Uterus (tissue), 4 donors: ENCODE measurements around the gene EXOSC9. TPM values are rescaled to one million over a fixed set of nuclear protein-coding genes. Genes with fewer than 3 reads are reported as not detected.

Experiments used
- DNase-seq, 2 donors: peaks; one replicate each; pipeline ENCODE4 v3.0.0-alpha.2; 2019 to 2020
- H3K27ac ChIP-seq, 2 donors: fragments of 200-600 bp; sonication (generic); 1 replicate in 1 of 2; 2 replicates in 1 of 2; pipeline ENCODE4 v1.5.1; 2016 to 2018
- H3K27me3 ChIP-seq, 2 donors: fragments of 200-600 bp; sonication (generic); one replicate each; pipeline ENCODE4 v1.5.1; 2018 to 2019; ENCODE audit warnings: control low read depth in 1 of 2
- H3K36me3 ChIP-seq, 2 donors: fragments of 200-600 bp; sonication (generic); one replicate each; pipeline ENCODE4 v1.5.1; 2019; ENCODE audit warnings: control low read depth in 1 of 2
- H3K4me1 ChIP-seq, 2 donors: fragments of 200-600 bp; sonication (generic); one replicate each; pipeline ENCODE4 v1.5.1; 2018 to 2019; ENCODE audit warnings: control low read depth in 1 of 2
- H3K4me3 ChIP-seq, 2 donors: fragments of 200-600 bp; sonication (generic); 1 replicate in 1 of 2; 2 replicates in 1 of 2; pipeline ENCODE4 v1.5.1; 2018 to 2019; ENCODE audit warnings: mild to moderate bottlenecking in 1 of 2
- H3K9me3 ChIP-seq, 2 donors: fragments of 200-600 bp; sonication (generic); one replicate each; pipeline ENCODE4 v1.5.1; 2019; ENCODE audit warnings: control low read depth in 1 of 2
- CTCF ChIP-seq, 4 experiments: fragments of 200-600 bp in 2 of 4; fragments of 450-650 bp in 2 of 4; sonication (generic) in 2 of 4; IDR thresholded peaks; one replicate each; pipeline ENCODE4 v1.5.1; 2016 to 2019; ENCODE audit warnings: antibody characterized with exemption in 4 of 4, mild to moderate bottlenecking in 2 of 4, moderate library complexity in 1 of 4
- POLR2A ChIP-seq, 2 donors: fragments of 450-650 bp; IDR thresholded peaks; one replicate each; pipeline ENCODE4 v1.6.1; 2016; ENCODE audit warnings: antibody characterized with exemption in 2 of 2, mild to moderate bottlenecking in 1 of 2, moderate library complexity in 1 of 2
- intact Hi-C: fragments of 100-400 bp; cut with DNase I; formaldehyde crosslinking; loops from one replicate; pipeline ENCODE4 v1.15.1; 2023; ENCODE audit warnings: low total_unique reads
- total RNA-seq, 4 donors: library from RNA; depleted of rRNA in 3 of 4; stranded (reverse); fragments of >200 nt in 3 of 4; gene quantifications; one replicate each; pipeline versions ENCODE4 v1.1.0 to v1.2.4, GENCODE V29; 2014 to 2023
- donor health status: DM: yes; HTN: yes; CAD: no.

Gene EXOSC9
- total RNA-seq, 4 donors from 2014 or later: 19.6 to 104 (median 40.9) TPM

DNA sequence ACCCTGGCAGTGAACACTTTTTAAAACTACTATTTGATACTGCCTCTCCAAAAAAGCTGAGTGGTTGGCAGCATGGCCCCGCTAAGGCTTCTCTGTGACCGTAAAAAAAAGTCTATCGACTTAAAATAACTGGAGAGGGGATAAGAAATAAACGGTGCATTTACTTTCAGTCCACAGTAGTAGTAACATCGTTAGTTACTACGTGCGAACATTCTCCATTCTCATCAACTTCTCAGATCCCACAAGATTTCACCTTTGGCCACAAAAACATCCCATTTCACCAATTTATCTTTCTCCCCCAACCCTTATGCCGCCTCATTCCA is 524 bp upstream of the EXOSC9 start:
- peak overlapping the region; percentile 74 to 88 for H3K4me3 ChIP-seq
- no peaks in the 10 kb centered on the region for H3K9me3 ChIP-seq
- H3K36me3 ChIP-seq: no peaks in the 10 kb centered on the region
- peaks cover 0 to 5% of the 10 kb centered on the region in 2 donors for H3K4me1 ChIP-seq
- H3K27me3 ChIP-seq: no peaks in the 10 kb centered on the region
- peak overlapping the region; percentile 83 to 94 for H3K27ac ChIP-seq
- DNase-seq: no peak
- intact Hi-C loops: no loop called here
- TF ChIP-seq CTCF (IDR thresholded peaks at IDR 0.05) (no peak), POLR2A (IDR thresholded peaks at IDR 0.05) (no peak)

GRCh38 chr4:121801715-121802075 is 572 bp downstream of the EXOSC9 start:
- peak overlapping the region; percentile 83 to 94 for H3K27ac ChIP-seq
- H3K4me3 ChIP-seq: peak overlapping the region; percentile 74 to 88
- no peaks in the 10 kb centered on the region for H3K27me3 ChIP-seq
- H3K36me3 ChIP-seq: no peaks in the 10 kb centered on the region
- TF ChIP-seq CTCF (IDR thresholded peaks at IDR 0.05) (no peak), POLR2A (IDR thresholded peaks at IDR 0.05) (no peak)
- no peak for DNase-seq
- intact Hi-C loops: no loop called here
- no peaks in the 10 kb centered on the region for H3K9me3 ChIP-seq
- peaks cover 0 to 5% of the 10 kb centered on the region in 2 donors for H3K4me1 ChIP-seq

- TF ChIP-seq POLR2A (IDR thresholded peaks at IDR 0.05) (no peak), CTCF (IDR thresholded peaks at IDR 0.05) (no peak)
These were observed 5.3 kb downstream of the EXOSC9 start for GRCh38 chr4:121806411-121806810.

DNA sequence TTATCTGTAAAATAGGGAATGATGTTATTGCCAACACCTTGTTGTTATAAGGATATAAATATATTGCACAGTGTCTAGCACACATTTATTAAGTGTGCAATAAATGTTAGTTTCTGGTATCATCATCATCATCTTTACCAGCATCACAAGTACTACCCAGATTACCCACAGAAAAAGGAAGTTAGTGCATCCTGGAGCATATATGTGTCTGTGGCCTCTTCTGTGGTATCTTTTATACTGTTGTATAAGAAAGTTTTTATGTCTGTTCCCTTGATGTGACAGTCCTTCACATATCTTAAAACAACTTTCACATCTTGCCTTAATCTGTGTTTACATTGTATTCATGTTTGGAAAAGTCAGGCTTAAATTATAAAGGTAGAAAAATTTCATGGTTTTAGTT is 10.0 kb downstream of the EXOSC9 start:
- intact Hi-C loops: no loop called here
- Histone ChIP-seq H3K36me3 (no peaks in the 10 kb centered on the region), H3K27me3 (no peaks in the 10 kb centered on the region), H3K4me3 (no peak overlapping the region), H3K9me3 (no peaks in the 10 kb centered on the region), H3K4me1 (no peaks in the 10 kb centered on the region), H3K27ac (no peak overlapping the region)
- DNase-seq: no peak
- TF ChIP-seq CTCF (IDR thresholded peaks at IDR 0.05): no peak
- TF ChIP-seq POLR2A (IDR thresholded peaks at IDR 0.05): no peak

More at GRCh38 chr4:121806411-121806810, 5.3 kb downstream of the EXOSC9 start:
- Histone ChIP-seq H3K36me3 (no peaks in the 10 kb centered on the region), H3K27ac (no peak overlapping the region), H3K27me3 (no peaks in the 10 kb centered on the region), H3K9me3 (no peaks in the 10 kb centered on the region), H3K4me1 (peaks cover 0 to 5% of the 10 kb centered on the region in 2 donors), H3K4me3 (no peak overlapping the region)
- DNase-seq: no peak
- intact Hi-C loops: no loop called here

- H3K27me3 ChIP-seq: no peaks in the 10 kb centered on the region
- no peak for DNase-seq
- no peak overlapping the region for H3K4me3 ChIP-seq
- intact Hi-C loops: no loop called here
- H3K9me3 ChIP-seq: no peaks in the 10 kb centered on the region
- H3K27ac ChIP-seq: no peak overlapping the region
- no peaks in the 10 kb centered on the region for H3K4me1 ChIP-seq
- H3K36me3 ChIP-seq: no peaks in the 10 kb centered on the region
- no peak for TF ChIP-seq CTCF (IDR thresholded peaks at IDR 0.05)
- no peak for TF ChIP-seq POLR2A (IDR thresholded peaks at IDR 0.05)
These were observed 13.6 kb downstream of the EXOSC9 start for GRCh38 chr4:121814756-121815155.
